ENCODE results near the gene NEMF. TPM values are rescaled to one million over a fixed set of nuclear protein-coding genes. Genes with fewer than 3 reads are reported as not detected.

NEMF gene
- total RNA-seq, 1 experiment from 2014 or later: 57.7 TPM

GRCh38 chr14:49870908-49871307, 18.3 kb upstream of the NEMF start:
- Histone ChIP-seq H3K79me2 (ENCODE audit: insufficient read depth, low read length) (no peaks in the 10 kb centered on the region), H3K27me3 (ENCODE audit: insufficient read depth, low read length) (no peaks in the 10 kb centered on the region), H2AFZ (ENCODE audit: low read depth, low read length, poor library complexity, severe bottlenecking) (peak overlapping the region; percentile 47), H4K20me1 (ENCODE audit: insufficient read depth) (no peaks in the 10 kb centered on the region), H3K9ac (ENCODE audit: low read length) (no peak overlapping the region), H3K4me3 (replicated peaks in 1 of 2; ENCODE audit: low read depth in 1 of 2, low read length in 2 of 2) (no peak overlapping the region), H3K4me1 (ENCODE audit: control insufficient read depth in 1 of 2, insufficient read depth in 2 of 2, low read length in 2 of 2) (peaks cover 25 to 54% of the 10 kb centered on the region in 2 experiments), H3K27ac (ENCODE audit: low read depth, low read length) (no peak overlapping the region), H3K36me3 (ENCODE audit: control insufficient read depth in 1 of 2, insufficient read depth in 2 of 2, low read length in 2 of 2) (no peaks in the 10 kb centered on the region), H3K9me2 (ENCODE audit: insufficient read depth) (no peaks in the 10 kb centered on the region), H3K4me2 (ENCODE audit: low read length) (no peak overlapping the region), H3K9me3 (ENCODE audit: control insufficient read depth in 1 of 2, insufficient read depth in 1 of 2, low read depth in 1 of 2, low read length in 2 of 2) (no peaks in the 10 kb centered on the region)
- intact Hi-C loops (cut with micrococcal nuclease): no loop called here
- ChIA-PET CTCF (interaction anchor here (0.6 to 2.2 kb wide), 3 partner anchors 9 to 210 kb away, joined by 3 to 6 read pairs (median 4); no protein-coding TSS in a partner anchor), RAD21 (ENCODE audit: low non-redundant PET in 1 of 2, low total read pairs in 2 of 2, uncharacterized antibody in 2 of 2, unreplicated experiment in 2 of 2) (no interaction called here), POLR2A (interaction anchor here (0.7 kb wide), 1 partner anchor 8 kb away, joined by 3 read pairs; no protein-coding TSS in a partner anchor)
- DNase-seq (ENCODE audit: low read depth, low spot score): no peak
- no peak for ATAC-seq
- no TSS peak for BruUV-seq (replicated peaks)
- TF ChIP-seq ZNF274 (IDR thresholded peaks at IDR 0.05; ENCODE audit: low read depth, low read length) (no peak), SRF (IDR thresholded peaks at IDR 0.05; ENCODE audit: low read depth) (no peak), YY1 (IDR thresholded peaks at IDR 0.05; ENCODE audit: extremely low read depth, insufficient replicate concordance, low read depth, low read length) (no peak), RAD21 (IDR thresholded peaks at IDR 0.05; ENCODE audit: low read depth) (no peak), CEBPB (IDR thresholded peaks at IDR 0.05; ENCODE audit: low read depth) (no peak), ZFX (IDR thresholded peaks at IDR 0.05) (no peak), POLR2AphosphoS5 (IDR thresholded peaks at IDR 0.05; ENCODE audit: low read depth, low read length) (no peak)
- TF ChIP-seq, protein P1, sequence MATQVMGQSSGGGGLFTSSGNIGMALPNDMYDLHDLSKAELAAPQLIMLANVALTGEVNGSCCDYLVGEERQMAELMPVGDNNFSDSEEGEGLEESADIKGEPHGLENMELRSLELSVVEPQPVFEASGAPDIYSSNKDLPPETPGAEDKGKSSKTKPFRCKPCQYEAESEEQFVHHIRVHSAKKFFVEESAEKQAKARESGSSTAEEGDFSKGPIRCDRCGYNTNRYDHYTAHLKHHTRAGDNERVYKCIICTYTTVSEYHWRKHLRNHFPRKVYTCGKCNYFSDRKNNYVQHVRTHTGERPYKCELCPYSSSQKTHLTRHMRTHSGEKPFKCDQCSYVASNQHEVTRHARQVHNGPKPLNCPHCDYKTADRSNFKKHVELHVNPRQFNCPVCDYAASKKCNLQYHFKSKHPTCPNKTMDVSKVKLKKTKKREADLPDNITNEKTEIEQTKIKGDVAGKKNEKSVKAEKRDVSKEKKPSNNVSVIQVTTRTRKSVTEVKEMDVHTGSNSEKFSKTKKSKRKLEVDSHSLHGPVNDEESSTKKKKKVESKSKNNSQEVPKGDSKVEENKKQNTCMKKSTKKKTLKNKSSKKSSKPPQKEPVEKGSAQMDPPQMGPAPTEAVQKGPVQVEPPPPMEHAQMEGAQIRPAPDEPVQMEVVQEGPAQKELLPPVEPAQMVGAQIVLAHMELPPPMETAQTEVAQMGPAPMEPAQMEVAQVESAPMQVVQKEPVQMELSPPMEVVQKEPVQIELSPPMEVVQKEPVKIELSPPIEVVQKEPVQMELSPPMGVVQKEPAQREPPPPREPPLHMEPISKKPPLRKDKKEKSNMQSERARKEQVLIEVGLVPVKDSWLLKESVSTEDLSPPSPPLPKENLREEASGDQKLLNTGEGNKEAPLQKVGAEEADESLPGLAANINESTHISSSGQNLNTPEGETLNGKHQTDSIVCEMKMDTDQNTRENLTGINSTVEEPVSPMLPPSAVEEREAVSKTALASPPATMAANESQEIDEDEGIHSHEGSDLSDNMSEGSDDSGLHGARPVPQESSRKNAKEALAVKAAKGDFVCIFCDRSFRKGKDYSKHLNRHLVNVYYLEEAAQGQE (IDR thresholded peaks at IDR 0.05; ENCODE audit: low read depth): no peak
